B cell (primary cell): ENCODE measurements around the gene MRGPRX2. TPM values are rescaled to one million over a fixed set of nuclear protein-coding genes. Genes with fewer than 3 reads are reported as not detected.

ENCODE experiments used
- ATAC-seq: fragments of 200-7000 bp; cut with Tn5 transposase; one replicate; pipeline ENCODE4 v1.10.0; 2021; ENCODE audit warnings: low read depth, mild to moderate bottlenecking, moderate number of reproducible peaks, moderate library complexity
- CTCF ChIA-PET: fragments of 350-600 bp; sonication (Branson Sonifier 250); formaldehyde crosslinking; loops from one replicate; lab custom pipeline; 2021; ENCODE audit warnings: antibody characterized with exemption, inconsistent platforms; lab: Charles Lee
- POLR2A ChIA-PET: fragments of 350-600 bp; sonication (Branson Sonifier 250); formaldehyde crosslinking; loops from one replicate; lab custom pipeline; 2021; ENCODE audit warnings: antibody characterized with exemption; lab: Charles Lee
- DNase-seq: peaks from one replicate; pipeline ENCODE4 v3.0.0; 2013
- H2AFZ ChIP-seq: 2 replicates; pipeline ENCODE4 v1.6.1; 2012; ENCODE audit warnings: mild to moderate bottlenecking, low read depth, low read length; ENCODE audit not compliant: insufficient read depth, poor library complexity, severe bottlenecking
- H3K27ac ChIP-seq, 2 donors: 1 replicate in 1 of 2; 2 replicates in 1 of 2; pipeline ENCODE4 v1.5.1; 2012 to 2013; ENCODE audit warnings: low read length in 2 of 2, mild to moderate bottlenecking in 2 of 2, moderate library complexity in 1 of 2
- H3K27me3 ChIP-seq, 4 experiments: fragments of 200-600 bp in 1 of 4; sonication (generic) in 1 of 4; replicated peaks in 1 of 4; 1 replicate in 2 of 4; 2 replicates in 2 of 4; pipeline versions ENCODE4 v1.6.1 to v1.7.0; 2013 to 2016; ENCODE audit warnings: low read length in 3 of 4, mild to moderate bottlenecking in 2 of 4, mixed read lengths in 1 of 4, moderate library complexity in 1 of 4; ENCODE audit not compliant: insufficient read depth in 4 of 4, control insufficient read depth in 3 of 4; ENCODE audit errors: control extremely low read depth in 1 of 4
- H3K36me3 ChIP-seq, 2 experiments: replicated peaks in 1 of 2; 1 replicate in 1 of 2; 2 replicates in 1 of 2; pipeline versions ENCODE4 v1.6.1 to v1.7.1; 2013; ENCODE audit warnings: low read length in 1 of 2; ENCODE audit not compliant: insufficient read depth in 2 of 2, control insufficient read depth in 1 of 2; ENCODE audit errors: control extremely low read depth in 1 of 2, extremely low read depth in 1 of 2
- H3K4me1 ChIP-seq, 2 donors: fragments of 200-600 bp in 1 of 2; sonication (generic) in 1 of 2; 1 replicate in 1 of 2; 2 replicates in 1 of 2; pipeline versions ENCODE4 v1.5.1 to v1.6.1; 2013 to 2017; ENCODE audit warnings: low read length in 2 of 2; ENCODE audit not compliant: control insufficient read depth in 2 of 2, insufficient read depth in 2 of 2
- H3K4me2 ChIP-seq: replicated peaks from 2 replicates; pipeline ENCODE3; 2012; ENCODE audit warnings: mild to moderate bottlenecking, low read depth, low read length; ENCODE audit not compliant: poor library complexity, severe bottlenecking
- H3K4me3 ChIP-seq, 5 experiments: fragments of 200-600 bp in 1 of 5; sonication (generic) in 1 of 5; 1 replicate in 3 of 5; 2 replicates in 2 of 5; pipeline versions ENCODE4 v1.5.1 to v1.7.0; 2011 to 2016; ENCODE audit warnings: low read length in 4 of 5, mild to moderate bottlenecking in 4 of 5, low read depth in 2 of 5, control low read depth in 1 of 5, moderate library complexity in 1 of 5; ENCODE audit not compliant: insufficient read depth in 1 of 5; ENCODE audit errors: control extremely low read depth in 1 of 5, extremely low read depth in 1 of 5
- H3K79me2 ChIP-seq: fragments of 200-600 bp; sonication (generic); one replicate; pipeline ENCODE4 v1.6.0; 2016; ENCODE audit warnings: low read length; ENCODE audit not compliant: control insufficient read depth, insufficient read depth
- H3K9ac ChIP-seq: fragments of 200-600 bp; sonication (generic); 2 replicates; pipeline ENCODE4 v1.6.1; 2017; ENCODE audit warnings: mild to moderate bottlenecking, low read length, moderate library complexity
- H3K9me3 ChIP-seq, 3 donors: one replicate each; pipeline versions ENCODE4 v1.6.1 to v1.7.1; 2013; ENCODE audit warnings: low read length in 2 of 3; ENCODE audit not compliant: control insufficient read depth in 2 of 3, insufficient read depth in 1 of 3; ENCODE audit errors: control extremely low read depth in 1 of 3
- H4K20me1 ChIP-seq: 2 replicates; pipeline ENCODE4 v1.6.0; 2012; ENCODE audit warnings: mild to moderate bottlenecking, low read length; ENCODE audit not compliant: insufficient read depth, control insufficient read depth, poor library complexity, severe bottlenecking
- H3K27ac Mint-ChIP-seq: one replicate; pipeline ENCODE4 v1.8.0; 2021; ENCODE audit warnings: mixed read lengths
- H3K27me3 Mint-ChIP-seq: one replicate; pipeline ENCODE4 v1.8.0; 2021; ENCODE audit warnings: mixed read lengths
- H3K4me1 Mint-ChIP-seq: one replicate; pipeline ENCODE4 v1.8.0; 2021; ENCODE audit warnings: mixed read lengths
- H3K4me3 Mint-ChIP-seq: one replicate; pipeline ENCODE4 v1.8.0; 2021; ENCODE audit warnings: mixed read lengths
- H3K9me3 Mint-ChIP-seq: one replicate; pipeline ENCODE4 v1.8.0; 2022; ENCODE audit warnings: mixed read lengths; ENCODE audit not compliant: insufficient read depth
- EZH2 ChIP-seq: IDR thresholded peaks from 2 replicates; pipeline ENCODE4 v1.6.1; 2012; ENCODE audit warnings: borderline replicate concordance, low read depth, mild to moderate bottlenecking, moderate library complexity, low read length; ENCODE audit not compliant: insufficient read depth, poor library complexity, severe bottlenecking
- WGBS: methylation state at CpG from one replicate; pipeline ENCODE4 v1.1.5; 2013; ENCODE audit warnings: missing lambda C conversion rate; ENCODE audit not compliant: insufficient coverage; 5-methylcytosine and 5-hydroxymethylcytosine counted together
- intact Hi-C: fragments of 100-400 bp; cut with micrococcal nuclease; formaldehyde crosslinking; loops from one replicate; pipeline ENCODE4 v1.10.0; 2022
- polyA plus RNA-seq: library from polyadenylated mRNA; depleted of rRNA; stranded (reverse); fragments of >200 nt; gene quantifications from 2 replicates; pipeline ENCODE4 v1.2.3, GENCODE V29; 2012
- total RNA-seq, 2 donors: library from RNA; stranded (reverse); fragments of 120-200 nt in 1 of 2; gene quantifications; 1 replicate in 1 of 2; 2 replicates in 1 of 2; pipeline versions ENCODE4 v1.2.3 to v1.2.4, GENCODE V29; 2013 to 2022
- TF ChIP-seq, protein P1 (sequence below): fragments of 200-600 bp; IDR thresholded peaks from one replicate; pipeline ENCODE4 v1.8.0; 2022; ENCODE audit warnings: antibody characterized with exemption, mild to moderate bottlenecking

MRGPRX2 gene
- total and polyA plus RNA-seq, 2 donors (not counting 1 experiment from before 2014, with no cell fraction given) = not detected

DNA sequence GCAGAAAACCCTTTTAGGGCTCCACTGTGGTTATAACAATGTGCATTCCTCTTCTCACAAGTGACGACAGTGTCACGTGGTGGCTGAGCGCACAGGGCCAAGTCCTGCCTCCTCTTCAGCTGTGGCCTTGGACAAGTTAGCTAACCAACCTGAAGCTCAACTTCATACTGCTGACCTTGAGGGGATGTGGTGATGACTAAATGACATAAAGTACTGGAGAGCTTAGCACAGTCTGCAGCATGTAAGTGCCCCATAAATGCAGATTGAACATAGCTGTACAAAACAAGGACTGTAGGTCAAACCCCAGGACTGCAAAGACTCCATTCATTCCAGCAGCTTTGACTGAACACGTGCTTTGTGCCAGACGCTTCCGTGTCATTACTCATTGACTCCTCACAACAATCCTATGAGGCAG is 20.1 kb upstream of the MRGPRX2 start:
- DNase-seq = no peak
- Mint-ChIP-seq H3K4me1 (no peaks in the 10 kb centered on the region), H3K9me3 (no peaks in the 10 kb centered on the region), H3K4me3 (no peak overlapping the region), H3K27ac (no peak overlapping the region), H3K27me3 (peaks cover 22% of the 10 kb centered on the region)
- Histone ChIP-seq H4K20me1 (no peaks in the 10 kb centered on the region), H3K79me2 (no peaks in the 10 kb centered on the region), H3K27me3 (peaks cover 0 to 6% (median 3%) of the 10 kb centered on the region in 4 experiments), H3K4me3 (no peak overlapping the region), H3K36me3 (no peaks in the 10 kb centered on the region), H3K9ac (no peak overlapping the region), H3K27ac (no peak overlapping the region), H3K4me2 (no peak overlapping the region), H3K9me3 (no peaks in the 10 kb centered on the region), H3K4me1 (peaks cover 0 to 4% of the 10 kb centered on the region in 2 donors), H2AFZ (no peak overlapping the region)
- ATAC-seq = no peak
- ChIA-PET POLR2A (no interaction called here), CTCF (interaction anchor here (0.9 to 2.2 kb wide), 3 partner anchors 9 to 475 kb away, joined by 3 to 18 read pairs (median 4); no protein-coding TSS in a partner anchor)
- no peak for TF ChIP-seq EZH2
- TF ChIP-seq, protein P1, sequence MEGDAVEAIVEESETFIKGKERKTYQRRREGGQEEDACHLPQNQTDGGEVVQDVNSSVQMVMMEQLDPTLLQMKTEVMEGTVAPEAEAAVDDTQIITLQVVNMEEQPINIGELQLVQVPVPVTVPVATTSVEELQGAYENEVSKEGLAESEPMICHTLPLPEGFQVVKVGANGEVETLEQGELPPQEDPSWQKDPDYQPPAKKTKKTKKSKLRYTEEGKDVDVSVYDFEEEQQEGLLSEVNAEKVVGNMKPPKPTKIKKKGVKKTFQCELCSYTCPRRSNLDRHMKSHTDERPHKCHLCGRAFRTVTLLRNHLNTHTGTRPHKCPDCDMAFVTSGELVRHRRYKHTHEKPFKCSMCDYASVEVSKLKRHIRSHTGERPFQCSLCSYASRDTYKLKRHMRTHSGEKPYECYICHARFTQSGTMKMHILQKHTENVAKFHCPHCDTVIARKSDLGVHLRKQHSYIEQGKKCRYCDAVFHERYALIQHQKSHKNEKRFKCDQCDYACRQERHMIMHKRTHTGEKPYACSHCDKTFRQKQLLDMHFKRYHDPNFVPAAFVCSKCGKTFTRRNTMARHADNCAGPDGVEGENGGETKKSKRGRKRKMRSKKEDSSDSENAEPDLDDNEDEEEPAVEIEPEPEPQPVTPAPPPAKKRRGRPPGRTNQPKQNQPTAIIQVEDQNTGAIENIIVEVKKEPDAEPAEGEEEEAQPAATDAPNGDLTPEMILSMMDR = no peak
- intact Hi-C loops = no loop called here
- WGBS = 93% methylated on average over 3 of the region's 6 CpGs

DNA sequence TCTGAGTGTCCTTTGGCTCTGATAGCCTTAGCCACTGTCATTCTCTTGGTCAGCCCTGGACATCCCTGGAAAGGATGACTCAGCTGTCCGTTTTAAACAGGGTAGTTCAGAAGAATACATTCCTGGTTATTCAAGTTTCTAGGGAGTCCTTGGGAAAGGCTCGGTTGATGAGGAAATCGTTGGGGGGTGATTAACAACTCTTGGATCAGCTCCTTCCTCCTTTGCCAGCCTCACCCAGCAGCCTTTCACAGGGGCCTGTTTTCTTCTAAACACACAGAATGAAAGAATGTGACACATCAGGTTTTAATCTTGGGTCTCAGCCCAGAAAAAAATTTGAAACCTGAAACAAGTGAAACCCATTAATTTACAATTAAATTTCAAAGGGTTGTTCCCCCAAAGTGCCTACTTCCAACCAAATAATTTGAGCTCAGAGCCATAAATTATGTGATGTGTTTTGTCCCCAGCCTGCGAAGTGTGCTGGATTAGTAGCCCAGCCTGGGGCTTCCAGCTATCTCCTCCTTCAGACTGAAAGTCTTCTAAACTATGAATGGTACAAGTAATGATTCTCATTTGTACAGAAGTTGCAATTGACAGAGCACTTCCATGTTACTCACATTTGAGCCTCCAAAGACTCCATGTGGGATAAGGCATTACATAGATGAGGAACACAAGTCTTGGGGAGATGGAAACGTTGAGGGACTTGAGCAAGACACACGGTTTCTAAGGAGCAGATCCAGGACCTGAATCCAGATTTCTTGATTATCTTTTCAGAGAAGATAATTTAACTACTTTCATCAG is 19.3 kb upstream of the MRGPRX2 start:
- H3K27ac Mint-ChIP-seq = no peak overlapping the region
- Histone ChIP-seq H3K4me3 (no peak overlapping the region), H3K4me1 (peaks cover 0 to 4% of the 10 kb centered on the region in 2 donors), H3K36me3 (no peaks in the 10 kb centered on the region), H3K9me3 (no peaks in the 10 kb centered on the region), H3K79me2 (no peaks in the 10 kb centered on the region), H2AFZ (no peak overlapping the region), H3K4me2 (no peak overlapping the region), H3K9ac (no peak overlapping the region), H3K27ac (no peak overlapping the region), H4K20me1 (no peaks in the 10 kb centered on the region), H3K27me3 (peaks cover 0 to 6% (median 3%) of the 10 kb centered on the region in 4 experiments)
- H3K27me3 Mint-ChIP-seq = peaks cover 22% of the 10 kb centered on the region
- no peaks in the 10 kb centered on the region for H3K4me1 Mint-ChIP-seq
- ChIA-PET CTCF (interaction anchor here (1.0 to 2.2 kb wide), 6 partner anchors 7 to 475 kb away, joined by 3 to 18 read pairs (median 4); no protein-coding TSS in a partner anchor), POLR2A (no interaction called here)
- H3K9me3 Mint-ChIP-seq = no peaks in the 10 kb centered on the region
- no peak overlapping the region for H3K4me3 Mint-ChIP-seq
- TF ChIP-seq, protein P1 = no peak
- no peak for TF ChIP-seq EZH2
- intact Hi-C loops = no loop called here
- no peak for ATAC-seq
- no peak for DNase-seq
- WGBS = 34% methylated on average over 3 of the region's 6 CpGs
